Measurements from ENCODE around the gene EDN3.
"Not testable (repeated sequence)": the region's sequence is repeated elsewhere in the genome, so short reads cannot be mapped to it uniquely, and the experiment has no call there.

EDN3 gene

DNA sequence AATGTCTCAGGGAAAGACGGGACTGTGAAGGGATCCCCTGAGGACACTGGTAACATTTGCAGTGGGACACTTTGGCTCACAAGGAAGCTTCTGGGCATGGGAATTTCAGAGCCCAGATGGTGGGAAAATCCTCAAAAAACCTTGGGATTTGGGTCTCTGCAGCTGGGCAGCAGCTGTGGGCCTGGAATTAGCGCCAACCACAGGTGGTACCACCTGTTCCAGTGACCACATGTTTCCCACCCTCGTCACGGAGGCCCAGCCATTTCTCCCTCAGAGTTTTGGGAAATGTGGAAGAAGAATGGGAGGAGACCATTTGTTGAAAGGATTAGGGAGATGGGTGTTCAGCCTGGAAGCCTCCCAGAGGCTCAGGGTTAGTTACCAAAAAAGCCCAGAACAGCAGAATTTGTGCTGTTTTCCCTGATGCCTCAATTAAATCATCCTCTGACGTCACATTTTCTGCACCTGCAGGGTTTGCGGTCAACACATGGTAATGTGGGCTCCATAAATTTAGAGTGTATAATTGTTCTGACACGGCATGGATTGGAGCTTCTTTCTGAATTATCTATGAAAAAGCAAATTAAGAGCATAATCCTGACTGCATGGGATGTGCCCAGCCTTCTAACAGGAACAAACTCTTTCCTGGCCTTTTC, 34.4 kb downstream of the EDN3 start:
- H3K36me3 ChIP-seq (ENCODE audit: low read length): no peaks in the 10 kb centered on the region
- no peak overlapping the region for H3K4me3 ChIP-seq (ENCODE audit: insufficient read depth, low read length, poor library complexity, severe bottlenecking)
- peak overlapping the region; percentile 4 for H3K4me2 ChIP-seq (ENCODE audit: low read depth, low read length, poor library complexity, severe bottlenecking)
- no peaks in the 10 kb centered on the region for H3K9me3 ChIP-seq (ENCODE audit: insufficient read depth, low read length)
- H3K27me3 ChIP-seq (ENCODE audit: low read length): 0 out of 2 replicates have a peak, but pooled peaks cover 3% of the 10 kb centered on the region
- no peaks in the 10 kb centered on the region for H4K20me1 ChIP-seq (ENCODE audit: low read depth, low read length)
- H3F3A ChIP-seq (ENCODE audit: insufficient read depth): no peaks in the 10 kb centered on the region
- H3K9me2 ChIP-seq (replicated peaks; ENCODE audit: insufficient read depth, low read length): no peaks in the 10 kb centered on the region
- no peak overlapping the region for H3K9ac ChIP-seq (ENCODE audit: low read length)
- no peaks in the 10 kb centered on the region for H3K79me2 ChIP-seq (ENCODE audit: insufficient read depth, low read length)
- H3K27ac ChIP-seq (ENCODE audit: low read depth, low read length): no peak overlapping the region
- TF ChIP-seq, protein P1, sequence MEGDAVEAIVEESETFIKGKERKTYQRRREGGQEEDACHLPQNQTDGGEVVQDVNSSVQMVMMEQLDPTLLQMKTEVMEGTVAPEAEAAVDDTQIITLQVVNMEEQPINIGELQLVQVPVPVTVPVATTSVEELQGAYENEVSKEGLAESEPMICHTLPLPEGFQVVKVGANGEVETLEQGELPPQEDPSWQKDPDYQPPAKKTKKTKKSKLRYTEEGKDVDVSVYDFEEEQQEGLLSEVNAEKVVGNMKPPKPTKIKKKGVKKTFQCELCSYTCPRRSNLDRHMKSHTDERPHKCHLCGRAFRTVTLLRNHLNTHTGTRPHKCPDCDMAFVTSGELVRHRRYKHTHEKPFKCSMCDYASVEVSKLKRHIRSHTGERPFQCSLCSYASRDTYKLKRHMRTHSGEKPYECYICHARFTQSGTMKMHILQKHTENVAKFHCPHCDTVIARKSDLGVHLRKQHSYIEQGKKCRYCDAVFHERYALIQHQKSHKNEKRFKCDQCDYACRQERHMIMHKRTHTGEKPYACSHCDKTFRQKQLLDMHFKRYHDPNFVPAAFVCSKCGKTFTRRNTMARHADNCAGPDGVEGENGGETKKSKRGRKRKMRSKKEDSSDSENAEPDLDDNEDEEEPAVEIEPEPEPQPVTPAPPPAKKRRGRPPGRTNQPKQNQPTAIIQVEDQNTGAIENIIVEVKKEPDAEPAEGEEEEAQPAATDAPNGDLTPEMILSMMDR (IDR thresholded peaks at IDR 0.05; ENCODE audit: insufficient read depth, low read length, poor library complexity, severe bottlenecking): no peak
- no peak for TF ChIP-seq EZH2phosphoT487 (conservative IDR thresholded peaks at IDR 0.05; ENCODE audit: low read length)
- H2AFZ ChIP-seq (ENCODE audit: low read depth, low read length, severe bottlenecking): no peak overlapping the region

DNA sequence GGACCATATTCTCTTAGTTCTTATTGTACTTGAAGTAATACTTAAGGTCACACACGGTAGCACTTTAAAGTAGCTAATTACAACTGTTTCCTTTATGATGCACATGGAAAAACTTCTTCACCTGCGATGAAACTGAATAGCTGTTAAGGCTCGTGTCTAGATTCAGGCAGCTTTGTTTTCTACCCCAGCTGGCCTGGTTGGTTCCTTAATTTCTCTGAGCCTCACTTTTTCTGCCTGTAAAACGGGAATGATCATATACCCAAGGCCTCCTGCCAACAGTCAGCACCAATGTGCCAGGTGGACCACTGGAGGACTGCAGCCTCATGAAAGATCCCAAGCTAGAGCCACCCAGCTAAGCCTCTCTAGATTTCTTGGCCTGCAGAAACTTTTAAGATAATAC, 35.0 kb downstream of the EDN3 start:
- Histone ChIP-seq H3K9me3 (ENCODE audit: insufficient read depth, low read length) (no peaks in the 10 kb centered on the region), H2AFZ (ENCODE audit: low read depth, low read length, severe bottlenecking) (no peak overlapping the region), H3K79me2 (ENCODE audit: insufficient read depth, low read length) (no peaks in the 10 kb centered on the region), H3F3A (ENCODE audit: insufficient read depth) (no peaks in the 10 kb centered on the region), H3K27ac (ENCODE audit: low read depth, low read length) (no peak overlapping the region), H3K9ac (ENCODE audit: low read length) (no peak overlapping the region), H3K27me3 (ENCODE audit: low read length) (0 out of 2 replicates have a peak, but pooled peaks cover 3% of the 10 kb centered on the region), H3K4me3 (ENCODE audit: insufficient read depth, low read length, poor library complexity, severe bottlenecking) (no peak overlapping the region), H3K36me3 (ENCODE audit: low read length) (no peaks in the 10 kb centered on the region), H3K4me2 (ENCODE audit: low read depth, low read length, poor library complexity, severe bottlenecking) (peak overlapping the region; percentile 4), H4K20me1 (ENCODE audit: low read depth, low read length) (no peaks in the 10 kb centered on the region), H3K9me2 (replicated peaks; ENCODE audit: insufficient read depth, low read length) (no peaks in the 10 kb centered on the region)
- TF ChIP-seq, protein P1 (IDR thresholded peaks at IDR 0.05; ENCODE audit: insufficient read depth, low read length, poor library complexity, severe bottlenecking): no peak
- no peak for TF ChIP-seq EZH2phosphoT487 (conservative IDR thresholded peaks at IDR 0.05; ENCODE audit: low read length)

DNA sequence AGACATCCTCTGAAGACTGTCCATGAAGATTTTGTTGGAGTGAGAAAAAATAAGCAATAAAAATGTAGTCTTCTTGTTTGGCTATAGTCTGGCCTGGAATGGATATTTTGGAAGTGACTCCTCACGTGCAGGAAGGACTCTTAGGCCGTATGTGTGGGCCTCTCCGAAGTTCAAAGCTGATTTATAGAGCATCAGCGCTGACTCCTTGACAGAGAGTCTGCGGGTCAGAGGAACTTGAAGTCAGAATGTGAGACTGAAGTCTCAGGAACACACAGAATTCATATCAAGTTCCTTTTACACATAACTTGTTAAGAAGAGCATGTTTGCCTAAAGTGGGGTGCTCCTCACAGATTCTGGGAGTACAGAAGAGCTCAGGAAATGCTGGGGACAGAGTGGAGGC, 36.1 kb downstream of the EDN3 start:
- Histone ChIP-seq H3K4me3 (ENCODE audit: insufficient read depth, low read length, poor library complexity, severe bottlenecking) (no peak overlapping the region), H4K20me1 (ENCODE audit: low read depth, low read length) (no peaks in the 10 kb centered on the region), H3K36me3 (ENCODE audit: low read length) (no peaks in the 10 kb centered on the region), H3F3A (ENCODE audit: insufficient read depth) (no peaks in the 10 kb centered on the region), H3K79me2 (ENCODE audit: insufficient read depth, low read length) (no peaks in the 10 kb centered on the region), H3K27ac (ENCODE audit: low read depth, low read length) (no peak overlapping the region), H3K9me2 (replicated peaks; ENCODE audit: insufficient read depth, low read length) (no peaks in the 10 kb centered on the region), H2AFZ (ENCODE audit: low read depth, low read length, severe bottlenecking) (no peak overlapping the region), H3K9ac (ENCODE audit: low read length) (no peak overlapping the region), H3K9me3 (ENCODE audit: insufficient read depth, low read length) (no peaks in the 10 kb centered on the region), H3K27me3 (ENCODE audit: low read length) (no peaks in the 10 kb centered on the region), H3K4me2 (ENCODE audit: low read depth, low read length, poor library complexity, severe bottlenecking) (no peak overlapping the region)
- TF ChIP-seq EZH2phosphoT487 (conservative IDR thresholded peaks at IDR 0.05; ENCODE audit: low read length): no peak
- TF ChIP-seq, protein P1 (IDR thresholded peaks at IDR 0.05; ENCODE audit: insufficient read depth, low read length, poor library complexity, severe bottlenecking): no peak

DNA sequence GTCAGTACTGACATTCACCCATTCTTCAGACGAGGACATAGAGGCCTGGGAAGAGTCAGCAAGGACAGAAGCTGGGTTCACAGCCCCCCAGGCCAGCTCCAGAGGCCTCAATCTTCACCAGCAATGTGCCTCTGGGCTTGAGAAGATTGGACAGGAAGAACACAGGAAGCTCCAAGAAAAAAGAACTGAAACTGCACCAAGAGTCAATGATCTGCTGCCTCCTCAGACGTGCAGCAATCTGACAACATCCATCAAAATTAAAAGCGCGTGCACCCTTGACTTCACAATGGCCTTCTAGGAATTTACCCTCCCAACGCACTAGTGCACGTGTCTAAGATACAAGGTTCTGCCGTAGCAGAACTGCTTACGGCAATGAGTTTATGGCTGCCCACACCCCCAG, 38.0 kb downstream of the EDN3 start:
- H3K27me3 ChIP-seq (ENCODE audit: low read length); H3K9me3 ChIP-seq (ENCODE audit: insufficient read depth, low read length); H3K9me2 ChIP-seq (replicated peaks; ENCODE audit: insufficient read depth, low read length): not testable (repeated sequence)

More for the DNA sequence above, 38.0 kb downstream of the EDN3 start:
- not testable (repeated sequence) for H2AFZ ChIP-seq (ENCODE audit: low read depth, low read length, severe bottlenecking); H3K79me2 ChIP-seq (ENCODE audit: insufficient read depth, low read length); H3K27ac ChIP-seq (ENCODE audit: low read depth, low read length); H3K36me3 ChIP-seq (ENCODE audit: low read length); H4K20me1 ChIP-seq (ENCODE audit: low read depth, low read length); H3K4me2 ChIP-seq (ENCODE audit: low read depth, low read length, poor library complexity, severe bottlenecking); H3K4me3 ChIP-seq (ENCODE audit: insufficient read depth, low read length, poor library complexity, severe bottlenecking); H3K9ac ChIP-seq (ENCODE audit: low read length); H3F3A ChIP-seq (ENCODE audit: insufficient read depth)
